ENCODE results near the gene STOX2.
"Not testable (repeated sequence)": the region's sequence is repeated elsewhere in the genome, so short reads cannot be mapped to it uniquely, and the experiment has no call there.

Gene STOX2

GRCh38 chr4:183936047-183936446 is 30.9 kb downstream of the STOX2 start:
- no peak for DNase-seq (ENCODE audit: low read depth)

DNA sequence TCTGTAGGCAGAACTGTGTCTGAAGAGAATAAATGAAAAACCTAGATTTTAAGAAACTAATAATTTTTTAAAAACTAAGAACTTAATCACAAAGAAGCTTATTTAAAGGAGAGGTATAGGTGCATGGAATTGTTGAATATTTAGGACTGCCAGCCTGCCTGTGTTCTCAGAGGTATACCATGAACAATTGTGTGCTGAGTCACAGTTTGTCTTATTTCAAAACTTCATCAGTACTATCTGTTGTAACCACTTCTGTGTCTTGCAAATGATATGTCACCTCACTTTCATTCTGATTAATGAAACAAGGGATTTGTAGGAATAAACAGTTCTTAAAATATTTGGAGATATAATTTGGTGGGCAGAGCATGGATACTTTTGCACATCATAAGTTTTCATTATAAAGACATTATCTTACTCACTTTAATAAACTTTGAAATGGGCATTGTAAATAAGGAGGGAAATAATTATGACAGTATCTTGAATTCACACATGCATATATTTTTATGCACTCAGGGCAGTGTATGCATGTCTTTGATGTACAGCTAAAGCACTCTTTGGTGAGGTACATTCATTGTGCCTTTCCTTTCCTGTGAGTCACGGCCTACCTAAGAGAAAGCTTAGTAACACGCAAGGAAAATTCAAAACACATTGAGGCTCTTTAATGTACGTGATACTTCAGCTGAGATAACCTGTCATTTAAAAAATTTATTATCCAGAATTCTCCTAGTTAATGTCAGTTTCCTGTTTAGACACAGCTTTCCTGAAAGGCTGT is 31.7 kb downstream of the STOX2 start:
- DNase-seq (ENCODE audit: low read depth), result no peak

- DNase-seq (ENCODE audit: low read depth), result no peak
These were observed 35.8 kb downstream of the STOX2 start for GRCh38 chr4:183940864-183941263.

GRCh38 chr4:183941964-183942363 is 36.9 kb downstream of the STOX2 start:
- no peak for DNase-seq (ENCODE audit: low read depth)

DNA sequence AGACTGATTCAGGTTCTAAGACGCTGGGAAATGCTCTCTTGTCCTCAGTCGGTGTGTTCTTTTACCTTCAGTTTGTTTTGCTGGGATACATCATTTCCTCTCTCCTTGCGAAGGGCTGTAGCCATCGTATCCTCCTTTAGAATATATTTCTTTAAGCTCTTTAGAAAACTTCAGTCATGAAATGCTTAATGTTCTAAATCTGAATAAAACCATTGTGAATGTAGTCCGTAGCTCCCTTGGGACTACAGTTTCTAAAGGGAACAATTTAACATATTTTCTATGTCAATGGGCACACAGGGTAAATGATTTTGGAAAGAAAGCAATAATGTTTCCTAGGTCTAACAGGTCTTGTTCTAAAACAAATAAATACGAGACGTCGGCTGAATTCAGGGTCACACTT is 40.6 kb downstream of the STOX2 start:
- DNase-seq (ENCODE audit: low read depth), result no peak

- DNase-seq (ENCODE audit: low read depth), result no peak
These were observed 45.4 kb downstream of the STOX2 start for GRCh38 chr4:183950536-183950935.

DNA sequence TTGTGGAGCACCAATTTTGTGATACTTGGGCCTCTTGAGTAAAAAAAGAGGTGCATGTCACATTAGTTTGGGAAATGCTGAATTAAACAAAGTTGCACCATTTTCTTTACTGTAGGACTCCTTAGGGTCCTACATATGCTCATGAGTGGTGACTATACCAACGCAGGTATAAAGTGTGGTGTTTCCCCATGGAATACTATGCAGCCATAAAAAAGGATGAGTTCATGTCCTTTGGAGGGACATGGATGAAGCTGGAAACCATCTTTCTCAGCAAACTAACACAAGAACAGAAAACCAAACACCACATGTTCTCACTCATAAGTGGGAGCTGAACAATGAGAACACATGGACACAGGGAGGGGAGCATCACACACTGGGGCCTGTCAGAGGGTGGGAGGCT is 47.5 kb downstream of the STOX2 start:
- DNase-seq (ENCODE audit: low read depth), result not testable (repeated sequence)

GRCh38 chr4:183959319-183960045 is 54.4 kb downstream of the STOX2 start:
- no peak for DNase-seq (ENCODE audit: low read depth)

DNA sequence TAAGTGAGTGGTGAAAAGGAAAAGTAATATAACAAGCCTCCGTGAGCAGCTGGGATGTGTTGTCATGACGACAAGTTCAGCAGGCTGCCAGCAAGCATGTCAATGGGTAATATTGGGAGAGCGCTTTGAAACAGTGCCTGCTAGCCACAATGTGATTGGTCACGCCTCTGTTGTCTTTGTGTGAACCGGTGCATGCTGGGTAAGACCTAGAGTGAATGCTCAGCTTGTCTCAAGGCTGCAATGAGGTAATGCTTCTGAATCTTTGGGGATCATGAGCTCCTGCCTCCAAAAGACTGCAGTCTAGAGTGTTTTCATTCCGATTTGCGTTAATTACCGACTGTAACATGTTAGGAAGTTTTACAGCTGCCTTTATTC is 54.9 kb downstream of the STOX2 start:
- peak; percentile 40 for DNase-seq (ENCODE audit: low read depth)

GRCh38 chr4:183960962-183961541 is 55.9 kb downstream of the STOX2 start:
- DNase-seq (ENCODE audit: low read depth), result no peak

DNA sequence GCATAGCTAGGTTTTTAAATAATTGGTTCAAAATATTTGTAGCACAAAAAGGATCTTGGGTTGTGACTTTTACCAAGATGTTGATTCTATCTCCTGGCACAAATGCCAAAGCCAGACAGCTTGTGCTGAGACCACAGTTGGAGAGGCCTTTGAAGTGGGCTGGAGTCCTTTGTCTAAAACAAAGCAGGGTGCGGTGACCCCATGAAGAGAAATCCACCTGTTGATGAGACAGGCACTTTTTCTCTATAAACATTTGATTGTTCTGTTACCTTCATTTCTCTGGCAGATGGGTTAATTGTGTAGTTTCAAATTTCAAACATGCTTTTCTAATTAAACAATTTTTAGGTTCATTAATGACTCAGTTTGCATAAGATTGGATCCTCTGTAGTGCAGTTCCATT is 56.7 kb downstream of the STOX2 start:
- DNase-seq (ENCODE audit: low read depth), result no peak

DNA sequence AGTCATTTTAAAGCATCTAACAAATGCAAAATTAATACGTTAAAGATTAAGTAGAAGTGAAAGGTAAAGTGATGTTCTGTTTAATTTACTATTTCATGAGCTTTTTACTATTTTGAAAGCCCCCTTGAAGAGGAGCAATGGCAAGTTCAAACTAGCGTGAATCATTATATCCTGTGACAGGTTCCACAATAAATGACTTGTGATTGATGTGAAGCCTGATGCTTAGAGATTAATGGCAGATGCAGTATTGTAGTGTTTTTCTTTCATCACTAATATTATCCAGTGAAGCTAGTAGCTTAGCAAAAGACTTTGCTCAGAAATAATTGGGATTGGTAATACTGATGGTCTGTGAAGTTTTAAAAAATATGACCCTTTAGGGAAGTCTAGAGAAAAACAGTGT is 57.3 kb downstream of the STOX2 start:
- no peak for DNase-seq (ENCODE audit: low read depth)

DNA sequence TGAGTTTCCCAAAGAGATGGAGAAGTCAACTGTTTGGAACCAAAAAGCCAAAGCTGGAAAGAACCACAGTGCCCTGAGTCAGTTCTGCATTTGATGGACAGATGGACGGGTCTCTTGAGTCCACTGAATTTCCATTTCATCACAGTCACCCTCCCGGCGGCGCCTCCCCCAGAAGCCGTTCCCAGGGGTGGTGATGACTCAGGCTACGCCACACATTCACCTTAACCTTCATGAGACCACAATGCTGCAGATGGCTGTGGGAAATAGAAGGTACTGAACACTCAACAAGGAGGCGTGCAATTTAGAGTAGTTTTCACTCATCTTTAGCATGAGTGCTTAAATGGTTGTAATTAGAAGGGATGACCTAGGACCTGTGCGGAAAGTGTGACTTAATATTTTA is 61.3 kb downstream of the STOX2 start:
- no peak for DNase-seq (ENCODE audit: low read depth)

DNA sequence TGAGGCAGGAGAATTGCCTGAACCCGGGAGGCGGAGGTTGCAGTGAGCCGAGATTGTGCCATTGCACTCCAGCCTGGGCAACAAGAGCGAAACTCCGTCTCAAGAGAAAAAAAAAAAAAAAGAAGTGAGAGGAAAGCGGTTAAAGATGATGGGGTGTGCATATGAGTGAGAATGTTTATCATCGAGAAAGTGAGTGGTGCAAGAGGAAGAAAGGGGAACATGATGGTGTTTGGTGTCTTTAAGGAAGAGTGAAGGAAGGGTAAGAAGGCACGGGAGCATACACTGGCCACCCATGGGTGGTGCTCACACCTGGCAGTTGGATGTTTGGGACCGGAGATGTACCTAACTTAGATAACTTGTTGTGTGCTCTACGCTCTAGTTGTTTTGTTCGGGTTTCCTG is 62.2 kb downstream of the STOX2 start:
- DNase-seq (ENCODE audit: low read depth), result no peak

GRCh38 chr4:183968502-183968901 is 63.4 kb downstream of the STOX2 start:
- DNase-seq (ENCODE audit: low read depth), result no peak

GRCh38 chr4:183968931-183969330 is 63.8 kb downstream of the STOX2 start:
- no peak for DNase-seq (ENCODE audit: low read depth)

DNA sequence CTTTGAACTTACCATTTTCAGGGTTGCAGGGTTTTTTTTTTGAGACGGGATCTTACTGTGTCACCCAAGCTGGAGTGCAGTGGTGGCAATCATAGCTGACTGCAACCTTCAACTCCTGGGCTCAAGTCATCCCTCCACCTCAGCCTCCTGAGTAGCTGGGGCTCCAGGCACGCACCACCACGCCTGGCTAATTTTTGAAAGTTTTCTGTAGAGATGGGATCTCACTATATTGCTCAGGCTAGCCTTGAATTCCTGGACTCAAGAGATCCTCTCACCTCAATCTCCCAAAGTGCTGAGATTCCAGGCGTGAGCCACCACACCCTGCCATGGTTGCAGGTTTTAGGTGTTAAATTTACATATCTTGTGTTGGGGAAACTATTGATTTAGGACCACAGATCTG is 64.5 kb downstream of the STOX2 start:
- DNase-seq (ENCODE audit: low read depth), result no peak

DNA sequence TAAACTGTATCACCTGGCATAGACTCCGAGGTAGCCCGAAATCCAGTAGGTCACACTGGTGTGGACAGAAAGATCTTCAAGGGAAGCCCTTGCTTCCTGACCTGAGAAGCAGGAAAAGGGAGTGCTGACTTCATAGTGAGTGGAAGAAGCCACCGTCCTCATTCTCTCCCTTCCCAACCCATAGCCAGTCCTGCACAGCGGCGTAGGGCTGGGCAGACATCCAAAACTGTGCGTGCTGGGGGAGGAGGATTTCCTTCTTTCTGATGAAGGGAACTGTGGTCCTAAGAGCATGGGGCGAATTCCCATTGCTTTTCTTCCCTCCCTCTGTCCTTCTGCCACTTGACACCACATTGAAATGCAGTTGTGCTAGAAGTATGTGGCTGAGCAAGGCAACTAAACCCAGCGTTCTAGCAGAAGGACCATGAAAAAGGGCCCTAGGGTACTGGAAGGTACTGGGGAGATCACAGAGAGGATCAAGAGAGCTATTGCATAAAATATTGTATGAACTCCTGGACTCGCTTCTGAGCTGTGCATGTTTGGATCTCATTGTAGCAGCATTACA is 66.9 kb downstream of the STOX2 start:
- DNase-seq (ENCODE audit: low read depth), result no peak

GRCh38 chr4:183977707-183978106 is 72.6 kb downstream of the STOX2 start:
- DNase-seq (ENCODE audit: low read depth), result no peak

DNA sequence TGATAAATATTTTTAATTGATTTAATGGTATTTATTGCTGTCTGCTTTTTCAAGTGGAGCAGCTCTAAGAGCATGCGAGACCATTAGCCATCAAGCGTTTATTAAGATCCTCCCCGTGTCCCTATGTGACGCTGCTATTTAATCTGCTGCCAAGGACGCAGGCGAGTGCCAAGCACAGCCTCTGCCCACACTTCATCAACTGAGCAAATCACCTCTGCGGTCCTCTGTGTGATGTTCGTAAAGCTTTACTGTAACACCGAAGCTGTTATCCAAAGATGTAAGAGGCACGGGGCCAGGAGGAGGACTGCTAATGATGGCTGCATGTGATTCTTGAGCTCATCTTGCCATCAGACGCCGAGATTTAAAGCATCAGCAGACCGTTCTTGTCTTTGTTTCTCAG is 79.5 kb downstream of the STOX2 start:
- no peak for DNase-seq (ENCODE audit: low read depth)

DNA sequence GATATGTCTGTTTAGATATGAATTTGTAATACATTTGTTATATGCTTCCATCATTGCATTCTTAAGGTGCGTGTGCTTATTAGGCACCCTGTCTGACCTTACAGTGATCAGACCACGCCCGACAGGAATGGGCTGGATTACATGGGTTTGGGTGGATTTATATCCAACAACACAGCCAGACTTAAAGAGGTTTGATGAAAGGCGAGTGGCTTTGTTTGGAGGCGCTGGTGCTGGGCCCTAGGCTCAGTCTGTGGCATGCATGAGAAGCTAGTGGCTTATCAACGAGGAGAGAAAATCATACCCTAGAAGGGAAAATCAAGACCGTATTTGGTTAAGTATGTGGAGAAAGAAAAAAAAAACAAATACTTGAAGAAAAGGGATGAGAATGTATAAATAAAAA is 80.7 kb downstream of the STOX2 start:
- DNase-seq (ENCODE audit: low read depth), result no peak

- no peak for DNase-seq (ENCODE audit: low read depth)
These were observed 81.3 kb downstream of the STOX2 start for GRCh38 chr4:183986291-183986970.

Data from iris pigment epithelial cell (primary cell).